ENCODE data around the gene KISS1.

- TF ChIP-seq, protein P1, sequence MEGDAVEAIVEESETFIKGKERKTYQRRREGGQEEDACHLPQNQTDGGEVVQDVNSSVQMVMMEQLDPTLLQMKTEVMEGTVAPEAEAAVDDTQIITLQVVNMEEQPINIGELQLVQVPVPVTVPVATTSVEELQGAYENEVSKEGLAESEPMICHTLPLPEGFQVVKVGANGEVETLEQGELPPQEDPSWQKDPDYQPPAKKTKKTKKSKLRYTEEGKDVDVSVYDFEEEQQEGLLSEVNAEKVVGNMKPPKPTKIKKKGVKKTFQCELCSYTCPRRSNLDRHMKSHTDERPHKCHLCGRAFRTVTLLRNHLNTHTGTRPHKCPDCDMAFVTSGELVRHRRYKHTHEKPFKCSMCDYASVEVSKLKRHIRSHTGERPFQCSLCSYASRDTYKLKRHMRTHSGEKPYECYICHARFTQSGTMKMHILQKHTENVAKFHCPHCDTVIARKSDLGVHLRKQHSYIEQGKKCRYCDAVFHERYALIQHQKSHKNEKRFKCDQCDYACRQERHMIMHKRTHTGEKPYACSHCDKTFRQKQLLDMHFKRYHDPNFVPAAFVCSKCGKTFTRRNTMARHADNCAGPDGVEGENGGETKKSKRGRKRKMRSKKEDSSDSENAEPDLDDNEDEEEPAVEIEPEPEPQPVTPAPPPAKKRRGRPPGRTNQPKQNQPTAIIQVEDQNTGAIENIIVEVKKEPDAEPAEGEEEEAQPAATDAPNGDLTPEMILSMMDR (IDR thresholded peaks at IDR 0.05): no peak
- no peak for TF ChIP-seq POLR2A (IDR thresholded peaks at IDR 0.05)
Measured at GRCh38 chr1:204222764-204223055, 26.4 kb upstream of the KISS1 start.

Measured in adrenal gland (tissue), 5 donors.